ENCODE results near the gene ZCCHC10.
"Not testable (repeated sequence)": the region's sequence is repeated elsewhere in the genome, so short reads cannot be mapped to it uniquely, and the experiment has no call there.

The ZCCHC10 gene

GRCh38 chr5:132982971-132983370 is 43.4 kb downstream of the ZCCHC10 start:
- H3K27ac ChIP-seq, H3K4me3 ChIP-seq: not testable (repeated sequence)

GRCh38 chr5:132981288-132981687 is 45.1 kb downstream of the ZCCHC10 start:
- no peak overlapping the region for H3K27ac ChIP-seq
- no peak overlapping the region for H3K4me3 ChIP-seq

GRCh38 chr5:132979976-132980375 is 46.4 kb downstream of the ZCCHC10 start:
- Histone ChIP-seq H3K27ac (no peak overlapping the region), H3K4me3 (no peak overlapping the region)

- H3K27ac ChIP-seq: no peak overlapping the region
Measured at GRCh38 chr5:132979367-132979940, 46.9 kb downstream of the ZCCHC10 start.

GRCh38 chr5:132976852-132977251 is 49.5 kb downstream of the ZCCHC10 start:
- H3K27ac ChIP-seq: no peak overlapping the region
- no peak overlapping the region for H3K4me3 ChIP-seq

More at GRCh38 chr5:132979367-132979940, 46.9 kb downstream of the ZCCHC10 start:
- H3K4me3 ChIP-seq: no peak overlapping the region

- H3K4me3 ChIP-seq, H3K27ac ChIP-seq: not testable (repeated sequence)
Measured at GRCh38 chr5:132972436-132972828, 53.9 kb downstream of the ZCCHC10 start.

- no peak overlapping the region for H3K4me3 ChIP-seq
Measured at GRCh38 chr5:132971483-132972435, 54.6 kb downstream of the ZCCHC10 start.

GRCh38 chr5:132965120-132965519 is 61.2 kb downstream of the ZCCHC10 start:
- Histone ChIP-seq H3K27ac (no peak overlapping the region), H3K4me3 (no peak overlapping the region)

More at GRCh38 chr5:132971483-132972435, 54.6 kb downstream of the ZCCHC10 start:
- no peak overlapping the region for H3K27ac ChIP-seq

GRCh38 chr5:132963171-132964104 is 62.9 kb downstream of the ZCCHC10 start, which contains the start of gene AFF4:
AFF4 (minus strand) TSS chr5:132963634; CDS start chr5:132937189, 26,445 bp downstream.
- Histone ChIP-seq H3K4me3 (peak within 1 kb of the TSS; percentile 65 to 95 (median 81)), H3K27ac (peak within 1 kb of the TSS; percentile 82 to 100 (median 98))

- peak overlapping the region; percentile 65 to 95 (median 81) for H3K4me3 ChIP-seq
- H3K27ac ChIP-seq: peak overlapping the region; percentile 82 to 100 (median 98)
Measured at GRCh38 chr5:132962429-132963021, 63.8 kb downstream of the ZCCHC10 start.

- peak overlapping the region; percentile 65 to 95 (median 81) for H3K4me3 ChIP-seq
Measured at GRCh38 chr5:132961887-132962286, 64.5 kb downstream of the ZCCHC10 start.

GRCh38 chr5:132961123-132961815 is 65.1 kb downstream of the ZCCHC10 start:
- H3K27ac ChIP-seq: peak overlapping the region in 8 of 21 experiments; percentile 98 to 100 (median 99)
- peak overlapping the region; percentile 65 to 95 (median 81) for H3K4me3 ChIP-seq

More at GRCh38 chr5:132961887-132962286, 64.5 kb downstream of the ZCCHC10 start:
- H3K27ac ChIP-seq: peak overlapping the region; percentile 31 to 100 (median 98)

- H3K4me3 ChIP-seq, H3K27ac ChIP-seq: not testable (repeated sequence)
Measured at GRCh38 chr5:132956166-132956799, 70.1 kb downstream of the ZCCHC10 start.

- Histone ChIP-seq H3K27ac (no peak overlapping the region), H3K4me3 (no peak overlapping the region)
Measured at GRCh38 chr5:132953710-132954109, 72.6 kb downstream of the ZCCHC10 start.

- Histone ChIP-seq H3K4me3 (no peak overlapping the region), H3K27ac (no peak overlapping the region)
Measured at GRCh38 chr5:132952829-132953228, 73.5 kb downstream of the ZCCHC10 start.

GRCh38 chr5:132951897-132952296 is 74.5 kb downstream of the ZCCHC10 start:
- Histone ChIP-seq H3K4me3 (no peak overlapping the region), H3K27ac (no peak overlapping the region)

GRCh38 chr5:132949136-132949535 is 77.2 kb downstream of the ZCCHC10 start:
- no peak overlapping the region for H3K27ac ChIP-seq

GRCh38 chr5:132947671-132948070 is 78.7 kb downstream of the ZCCHC10 start:
- no peak overlapping the region for H3K4me3 ChIP-seq

More at GRCh38 chr5:132949136-132949535, 77.2 kb downstream of the ZCCHC10 start:
- H3K4me3 ChIP-seq: no peak overlapping the region

More at GRCh38 chr5:132947671-132948070, 78.7 kb downstream of the ZCCHC10 start:
- H3K27ac ChIP-seq: no peak overlapping the region

All from skin epidermis (tissue), 12 donors.